HG03442 (cell line): Measurements from ENCODE around the gene AIFM2.
"Not testable (repeated sequence)": the region's sequence is repeated elsewhere in the genome, so short reads cannot be mapped to it uniquely, and the experiment has no call there.

Experiments used
- ATAC-seq: cut with Tn5 transposase; IDR thresholded peaks from one replicate; pipeline ENCODE4 v1.9.1; 2021; ENCODE audit warnings: mild to moderate bottlenecking, moderate library complexity; ENCODE audit not compliant: unreplicated experiment

Gene AIFM2

GRCh38 chr10:70096016-70096704 lies 36.5 kb downstream of the AIFM2 start:
- no peak for ATAC-seq

DNA sequence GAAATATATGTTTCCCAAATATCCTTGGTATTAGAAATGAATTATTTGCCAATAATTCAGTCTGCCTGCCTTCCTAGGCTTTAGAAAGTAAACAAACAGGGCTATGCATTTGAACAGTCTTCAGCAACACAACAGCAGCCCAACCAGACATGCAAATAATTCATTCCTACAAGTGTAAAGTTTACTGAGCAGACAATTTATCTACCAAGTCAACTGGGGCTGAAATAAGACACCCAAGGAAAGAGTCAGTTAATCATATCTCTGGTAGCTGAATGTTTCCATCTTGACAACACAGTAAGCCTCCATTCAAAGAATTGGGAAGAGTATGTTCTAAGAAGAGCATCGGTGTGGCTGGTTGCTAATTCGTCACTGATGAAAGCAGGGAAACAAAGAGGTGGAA lies 38.4 kb downstream of the AIFM2 start:
- ATAC-seq: no peak

DNA sequence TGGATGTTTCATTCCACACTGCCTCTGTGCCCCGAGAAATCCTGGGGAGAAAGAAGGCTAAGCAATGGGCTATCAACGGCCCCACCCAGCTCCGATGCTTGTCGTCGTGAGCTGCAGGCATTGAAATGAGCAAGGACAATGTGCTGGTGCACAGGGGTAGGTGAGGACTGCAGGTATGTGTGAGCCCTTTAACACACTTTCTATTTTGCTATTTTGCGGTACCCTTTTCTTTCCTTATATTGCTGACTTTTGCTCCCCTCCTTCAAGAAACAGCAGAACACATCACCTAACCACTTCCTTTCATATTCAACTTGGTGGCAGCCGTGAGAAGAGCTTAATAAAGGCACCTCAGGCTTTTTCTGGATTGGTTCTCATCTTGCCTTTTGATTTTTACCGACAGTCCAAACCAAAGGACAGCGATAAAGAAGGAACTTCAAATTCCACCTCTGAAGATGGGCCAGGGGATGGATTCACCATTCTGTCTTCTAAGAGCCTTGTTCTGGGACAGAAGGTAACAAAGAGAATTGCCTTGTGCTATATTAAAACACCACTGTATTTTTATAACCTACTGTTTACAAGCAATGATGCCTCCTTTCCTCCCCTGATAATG lies 39.2 kb downstream of the AIFM2 start:
- ATAC-seq: no peak

DNA sequence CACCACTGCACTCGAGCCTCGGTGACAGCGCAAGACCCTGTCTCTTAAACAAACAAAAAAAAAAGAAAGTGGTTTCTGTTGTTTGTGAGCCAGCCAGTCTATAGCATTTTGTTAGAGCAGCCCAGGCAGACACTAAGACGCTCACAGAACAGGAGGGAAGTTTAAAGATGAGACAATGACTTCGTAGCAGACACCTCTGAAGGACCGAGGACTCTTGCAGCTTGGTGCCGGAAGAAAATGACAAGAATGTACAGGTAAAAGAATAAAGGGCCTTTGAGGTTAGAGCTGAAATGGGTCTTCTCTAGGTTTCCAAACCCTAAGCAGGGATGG lies 40.3 kb downstream of the AIFM2 start:
- ATAC-seq: no peak

- no peak for ATAC-seq
Observed at GRCh38 chr10:70090951-70091350, 41.7 kb downstream of the AIFM2 start.

DNA sequence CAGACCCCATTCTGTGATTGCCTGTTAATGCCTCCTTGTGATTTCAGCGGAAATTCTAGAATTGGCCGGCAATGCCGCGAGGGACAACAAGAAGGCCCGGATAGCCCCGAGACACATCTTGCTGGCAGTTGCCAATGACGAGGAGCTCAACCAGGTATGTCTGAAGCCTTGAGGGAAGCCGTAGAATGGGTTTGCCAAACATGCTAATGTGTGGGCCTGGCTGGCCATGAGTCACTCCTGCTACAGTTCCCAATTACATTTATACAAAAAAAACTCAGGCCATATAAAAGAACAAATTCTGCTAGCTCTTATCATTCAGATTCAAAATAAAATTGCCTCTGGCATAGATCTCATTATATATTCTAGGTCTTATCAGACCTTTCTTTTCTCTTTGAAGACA lies 42.6 kb downstream of the AIFM2 start:
- ATAC-seq: no peak

DNA sequence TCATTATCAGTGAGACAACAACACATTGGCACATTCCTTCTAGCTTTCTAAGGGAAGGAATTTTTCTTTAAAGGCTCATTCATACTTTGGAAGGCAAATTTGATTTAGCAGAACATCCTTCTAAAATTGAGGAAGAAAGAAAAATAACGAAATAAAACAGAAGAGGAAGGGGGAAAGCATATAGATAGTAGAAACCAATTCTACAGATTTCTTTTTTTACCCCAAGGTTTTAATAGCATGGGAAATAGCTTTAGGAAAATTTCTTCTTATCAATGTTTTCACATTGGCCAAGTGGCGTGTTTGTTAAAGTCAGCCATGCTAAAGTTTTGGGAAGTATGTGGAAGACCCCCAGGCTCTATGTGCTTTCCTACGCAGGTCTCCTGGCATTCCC lies 44.3 kb downstream of the AIFM2 start:
- ATAC-seq: no peak

DNA sequence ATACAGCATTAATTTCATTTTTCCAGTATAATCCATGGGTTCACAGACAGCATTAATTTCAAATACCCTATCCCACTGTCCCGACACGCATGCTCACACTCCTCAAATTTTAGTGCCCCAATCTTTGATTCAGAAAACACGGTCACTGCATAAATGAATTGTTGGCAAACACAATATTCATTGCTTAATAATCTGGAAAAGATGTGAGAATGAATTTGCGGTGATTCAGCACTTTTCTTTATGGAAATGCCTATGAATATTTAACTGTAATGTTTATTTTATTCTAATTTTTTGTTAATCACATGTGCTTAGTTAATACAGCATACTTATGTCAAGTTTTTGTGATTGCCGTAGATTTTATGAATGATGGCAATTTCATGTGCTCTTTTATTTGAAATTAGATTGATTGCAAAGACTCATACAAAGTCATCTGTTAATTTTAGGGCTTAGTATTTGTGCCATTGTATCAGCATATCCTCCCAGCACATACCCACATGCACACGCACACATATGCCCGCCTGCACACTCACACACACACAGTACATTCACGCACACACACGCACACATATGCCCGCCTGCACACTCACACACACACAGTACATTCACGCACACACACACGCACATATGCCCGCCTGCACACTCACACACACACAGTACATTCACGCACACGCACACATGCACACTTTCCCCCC lies 44.9 kb downstream of the AIFM2 start:
- ATAC-seq: no peak

- ATAC-seq: no peak
Observed at GRCh38 chr10:70085975-70086613, 46.5 kb downstream of the AIFM2 start.

- no peak for ATAC-seq
Observed at GRCh38 chr10:70084189-70084588, 48.4 kb downstream of the AIFM2 start.

DNA sequence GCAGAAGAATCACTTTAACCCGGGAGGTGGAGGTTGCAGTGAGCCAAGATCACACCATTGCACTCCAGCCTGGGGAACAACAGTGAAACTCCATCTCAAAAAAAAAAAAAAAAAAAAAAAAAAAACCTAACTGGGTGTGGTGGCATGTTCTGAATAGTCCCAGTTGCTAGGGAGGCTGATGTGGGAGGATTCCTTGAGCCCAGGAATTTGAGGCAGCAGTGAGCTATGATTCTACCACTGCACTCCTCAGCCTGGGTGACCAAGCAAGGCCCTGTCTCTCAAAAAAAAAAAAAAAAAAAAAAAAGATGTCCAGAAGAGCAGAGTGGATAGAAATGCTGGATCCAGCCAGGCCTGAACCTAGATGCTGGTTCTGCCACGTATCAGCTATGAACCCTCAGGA lies 51.8 kb downstream of the AIFM2 start:
- ATAC-seq: not testable (repeated sequence)

DNA sequence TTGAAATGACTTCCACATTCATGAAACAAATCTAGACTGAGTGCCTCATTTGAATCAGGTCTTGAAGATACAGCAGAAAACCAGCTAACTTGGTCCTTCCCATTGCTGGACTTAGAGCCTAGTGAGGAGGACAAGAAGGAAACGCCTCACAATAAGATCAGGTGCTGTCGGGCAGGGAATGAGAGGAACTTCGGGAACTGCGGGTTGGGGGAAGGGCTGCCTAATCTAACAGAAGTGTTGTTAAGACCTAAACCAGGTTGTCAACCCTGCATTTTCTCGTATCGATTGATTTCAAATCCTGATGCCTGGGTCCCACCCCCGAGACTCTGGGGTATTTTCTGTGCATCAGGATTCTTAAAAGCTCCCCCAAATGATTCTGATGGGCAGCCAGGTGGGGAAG lies 53.7 kb downstream of the AIFM2 start:
- no peak for ATAC-seq

DNA sequence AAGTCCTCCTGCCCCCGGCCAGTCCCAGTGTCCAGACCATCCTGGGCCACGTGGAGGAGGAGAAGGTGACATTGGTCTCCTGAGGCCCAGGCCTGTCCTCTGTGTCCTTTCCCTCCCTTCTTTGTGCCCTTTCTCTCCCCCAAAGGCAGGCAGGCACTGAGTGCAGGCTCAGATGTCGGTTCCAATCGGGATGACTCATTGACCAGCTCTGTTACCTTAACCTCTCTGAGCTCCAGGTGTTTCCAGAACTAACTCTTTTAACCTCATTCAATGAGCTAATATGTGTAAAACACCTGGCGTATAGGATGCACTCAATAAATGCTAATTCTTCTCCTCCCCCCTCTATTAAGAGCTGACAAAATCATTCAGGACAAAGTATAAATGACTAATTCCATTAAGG lies 54.3 kb downstream of the AIFM2 start:
- ATAC-seq: no peak

DNA sequence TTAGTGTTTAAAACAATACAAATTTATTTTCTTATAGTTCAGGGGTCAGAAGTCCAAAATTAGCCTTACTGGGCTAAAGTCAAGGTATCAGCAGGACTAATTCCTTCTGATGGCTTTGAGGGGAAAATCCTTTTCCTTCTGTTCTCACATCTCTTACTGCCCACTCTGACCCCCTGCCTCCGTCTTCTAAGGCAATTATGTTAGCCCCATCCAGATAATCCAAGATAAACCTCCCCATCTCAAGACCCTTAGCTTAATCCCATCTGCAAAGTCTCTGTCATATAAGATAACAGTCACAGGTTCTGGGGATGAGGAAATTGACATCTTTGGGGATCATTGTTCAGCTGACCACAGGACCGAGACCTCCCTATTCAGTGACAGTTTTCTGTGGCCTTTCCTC lies 57.7 kb downstream of the AIFM2 start:
- no peak for ATAC-seq

- no peak for ATAC-seq
Observed at GRCh38 chr10:70074165-70074564, 58.5 kb downstream of the AIFM2 start.

- no peak for ATAC-seq
Observed at GRCh38 chr10:70070834-70071233, 61.8 kb downstream of the AIFM2 start.

DNA sequence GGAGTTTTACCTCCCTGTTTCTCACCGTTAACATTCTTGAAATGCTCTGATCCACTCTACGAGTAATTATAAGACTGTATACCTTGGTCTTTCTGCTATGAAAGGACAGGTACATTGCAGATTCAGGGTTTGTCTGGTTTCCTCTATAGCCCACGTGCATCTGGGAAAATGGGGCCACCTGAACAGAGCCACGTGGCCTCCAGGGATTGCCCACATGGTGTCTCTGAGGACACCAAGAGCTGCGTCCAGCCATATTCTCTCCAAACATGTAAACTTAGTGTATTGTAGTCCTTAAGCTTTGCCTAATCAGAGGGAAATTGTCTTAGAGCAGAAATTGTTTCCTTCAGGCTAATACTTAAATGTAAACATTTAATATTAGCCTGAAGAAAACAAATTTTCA lies 63.3 kb downstream of the AIFM2 start:
- no peak for ATAC-seq

DNA sequence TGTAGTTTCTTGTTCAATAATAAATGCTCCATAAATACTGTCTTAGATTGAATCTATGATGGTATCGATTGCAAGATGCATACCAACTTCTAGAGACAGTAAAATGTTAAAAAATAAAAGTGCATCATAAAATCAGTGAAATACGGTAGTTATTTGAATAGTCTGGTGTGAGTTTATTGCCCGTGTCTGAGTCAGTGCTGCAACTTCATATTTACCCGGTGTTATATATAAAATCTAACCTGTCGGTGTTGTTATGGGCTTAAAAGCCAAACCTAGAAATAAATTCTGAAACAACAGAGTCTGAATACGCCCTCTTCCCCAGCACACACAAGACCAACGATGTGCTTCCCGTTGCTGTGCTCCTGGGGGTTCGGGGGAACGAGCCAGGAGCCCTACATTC lies 63.7 kb downstream of the AIFM2 start:
- ATAC-seq: no peak

GRCh38 chr10:70067586-70067985 lies 65.0 kb downstream of the AIFM2 start:
- no peak for ATAC-seq

DNA sequence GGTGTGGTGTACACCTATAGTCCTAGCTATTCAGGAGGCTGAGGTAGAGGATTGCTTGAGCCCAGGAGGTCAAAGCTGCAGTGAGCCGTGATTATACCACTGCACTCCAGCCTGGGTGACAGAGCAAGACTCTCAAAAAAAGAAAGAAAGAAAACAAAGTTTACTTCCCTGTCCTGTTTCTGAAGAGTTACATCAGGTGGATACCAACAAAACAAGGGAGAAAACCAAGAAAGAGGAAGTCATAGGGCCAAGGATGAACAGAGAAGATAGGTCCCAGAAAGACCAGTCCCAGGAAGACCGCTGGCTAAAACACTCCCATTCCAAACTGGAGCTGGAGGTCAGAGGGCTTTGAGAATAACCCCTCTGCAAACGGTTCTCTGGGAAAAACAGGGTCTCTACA lies 66.4 kb downstream of the AIFM2 start:
- ATAC-seq: no peak

DNA sequence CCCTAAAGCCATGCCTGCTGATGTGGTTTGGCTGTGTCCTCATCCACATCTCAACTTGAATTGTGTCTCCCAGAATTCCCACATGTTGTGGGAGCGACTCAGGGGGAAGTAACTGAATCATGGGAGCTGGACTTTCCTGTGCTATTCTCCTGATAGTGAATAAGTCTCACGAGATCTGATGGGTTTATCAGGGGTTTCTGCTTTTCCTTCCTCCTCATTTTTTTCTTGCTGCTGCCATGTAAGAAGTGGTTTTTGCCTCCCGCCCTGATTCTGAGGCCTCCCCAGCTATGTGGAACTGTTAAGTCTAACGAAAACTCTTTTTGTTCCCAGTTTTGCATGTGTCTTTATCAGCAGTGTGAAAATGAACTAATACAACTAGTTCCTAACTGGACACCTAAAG lies 68.1 kb downstream of the AIFM2 start:
- ATAC-seq: no peak
